GF-D8 (cell line): ENCODE results near the gene UTS2.

Experiments
- DNase-seq: peaks from one replicate; lab custom pipeline; 2025; lab: John Stamatoyannopoulos, UW

The UTS2 gene

GRCh38 chr1:7813677-7814373 lies 39.0 kb downstream of the UTS2 start:
- DNase-seq, result no peak

DNA sequence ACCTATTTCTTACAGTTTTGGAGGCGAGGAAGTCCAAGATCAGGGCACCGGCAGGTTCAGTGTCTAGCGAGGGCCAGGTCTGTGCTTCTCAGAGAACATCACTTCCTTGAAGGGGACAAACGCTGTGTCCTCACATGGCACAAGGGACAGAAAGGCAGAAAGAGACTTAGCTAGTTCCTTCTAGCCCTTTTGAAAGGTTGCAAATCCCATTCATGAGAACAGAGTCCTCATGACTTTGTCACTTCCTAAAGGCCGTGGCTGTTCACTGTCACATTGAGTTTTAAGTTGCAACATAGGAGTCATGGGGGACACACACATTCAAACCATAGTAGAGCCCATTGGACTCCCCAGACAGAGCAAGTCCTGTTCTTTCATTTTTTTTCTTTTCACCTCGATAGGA lies 41.4 kb downstream of the UTS2 start:
- DNase-seq, result no peak

- no peak for DNase-seq
These were observed 42.5 kb downstream of the UTS2 start for GRCh38 chr1:7810395-7810794.

GRCh38 chr1:7809742-7810141 lies 43.1 kb downstream of the UTS2 start:
- DNase-seq, result no peak

DNA sequence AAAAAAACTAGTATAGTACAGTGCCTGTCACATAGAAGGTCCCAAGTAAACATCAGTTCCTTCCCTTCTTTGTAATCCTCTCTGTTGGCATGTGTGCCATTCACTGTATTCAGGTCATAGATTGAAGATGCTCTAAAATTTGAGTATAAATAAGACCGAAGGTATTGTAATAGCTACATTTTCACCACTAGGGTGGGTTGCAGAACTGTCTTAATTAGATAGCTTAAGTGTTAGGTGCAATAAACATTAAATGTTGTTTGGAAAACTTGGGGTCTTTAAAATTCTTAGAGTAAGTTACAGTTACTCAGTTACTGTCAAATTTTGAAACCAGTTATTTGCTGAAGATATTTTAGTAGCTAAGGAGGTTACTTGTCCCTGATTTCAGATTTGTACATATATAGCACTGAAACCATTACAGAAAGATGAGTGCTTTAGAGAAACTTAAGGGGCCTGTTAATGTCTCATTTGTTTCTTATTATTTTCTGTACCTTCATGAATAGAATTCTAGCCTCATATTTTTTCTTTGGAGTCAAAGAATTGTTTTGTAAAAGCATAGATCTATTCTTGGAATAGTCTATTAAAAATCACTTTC lies 44.5 kb downstream of the UTS2 start:
- DNase-seq, result peak; percentile 47

- DNase-seq, result no peak
These were observed 47.4 kb downstream of the UTS2 start for GRCh38 chr1:7805460-7805859.
